HG03520 (cell line): ENCODE results near the gene LAS1L.
A peak's percentile ranks its signal among the peaks of the same experiment; 100 is the strongest.
"Not testable (repeated sequence)": the region's sequence is repeated elsewhere in the genome, so short reads cannot be mapped to it uniquely, and the experiment has no call there.

Experiments
- ATAC-seq: cut with Tn5 transposase; IDR thresholded peaks from one replicate; pipeline ENCODE4 v1.9.1; 2021; ENCODE audit warnings: mild to moderate bottlenecking, moderate library complexity; ENCODE audit not compliant: unreplicated experiment

The LAS1L gene

DNA sequence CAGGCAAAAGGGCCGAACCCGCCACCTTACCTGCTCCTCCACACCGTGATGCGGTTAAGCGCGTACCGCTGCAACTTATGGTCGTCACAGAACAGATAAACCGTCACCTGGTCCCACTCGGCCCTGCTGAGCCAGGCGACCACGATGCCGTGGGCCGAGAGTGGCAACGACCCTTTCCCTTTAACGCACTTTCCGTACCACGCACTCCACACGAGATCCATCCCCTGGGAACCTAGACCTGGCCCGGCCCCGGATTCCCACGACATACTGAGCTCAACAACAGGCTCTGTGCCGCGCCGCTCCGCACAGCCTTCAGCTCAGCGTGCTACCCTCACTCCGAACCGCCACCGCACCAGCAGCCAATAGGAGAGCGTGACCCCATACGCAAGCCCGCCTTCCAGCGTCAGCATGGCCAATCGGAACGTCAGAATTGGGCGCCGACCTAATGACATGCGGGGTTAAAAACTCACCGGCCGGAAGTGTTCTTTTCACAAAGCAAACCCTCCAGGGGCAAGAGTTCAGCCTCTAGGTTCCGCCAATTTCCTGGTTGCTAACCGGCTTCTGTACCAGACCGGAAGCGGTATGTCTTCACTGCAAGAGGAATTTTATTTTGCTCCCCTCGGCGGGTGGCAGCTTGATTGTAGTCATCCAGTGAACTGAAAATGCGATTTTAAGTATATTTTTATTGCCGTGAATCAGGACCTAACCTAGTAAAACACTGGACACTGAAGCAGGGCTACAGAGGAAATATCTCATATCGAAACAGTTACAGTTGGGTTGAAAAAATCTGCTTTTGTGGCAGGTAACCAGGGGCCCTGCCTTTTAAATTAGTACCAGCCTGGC lies at the start of gene LAS1L:
TSS of gene LAS1L (minus strand) at position 338 of the 843 bp plus-strand sequence. CDS start at position 266, 72 bp downstream.
- peak; percentile 99 for ATAC-seq

DNA sequence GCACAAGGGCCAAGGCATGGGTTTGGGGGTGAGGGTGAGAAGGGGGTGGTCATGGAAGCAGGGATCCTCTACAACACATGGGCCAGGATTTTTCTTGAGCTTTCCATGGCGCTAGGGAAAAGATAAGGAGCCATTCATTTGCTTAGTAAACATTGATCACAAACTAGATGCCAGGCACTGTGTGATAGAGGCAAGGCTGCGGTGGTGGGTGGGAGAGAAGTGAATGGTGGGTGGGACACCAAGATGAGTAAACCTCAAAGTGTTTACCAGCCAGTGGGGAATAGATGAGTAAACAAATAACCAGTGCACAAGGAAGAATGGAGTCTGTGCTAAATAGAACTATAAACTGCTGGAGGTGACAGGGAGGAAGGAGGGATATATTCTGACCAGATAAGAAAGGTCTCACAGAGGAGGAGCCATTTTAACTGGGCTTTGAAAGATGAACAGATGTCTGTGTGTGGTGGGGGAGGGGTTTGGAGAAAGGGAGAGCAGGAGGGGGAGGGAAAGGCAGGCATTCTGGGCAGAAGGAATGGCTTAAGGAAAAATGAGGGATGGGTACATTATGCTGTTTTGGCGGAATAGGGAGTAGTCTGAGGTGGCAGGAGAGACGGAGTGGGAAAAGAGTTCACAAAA lies 48.0 kb upstream of the LAS1L start:
- ATAC-seq: no peak

DNA sequence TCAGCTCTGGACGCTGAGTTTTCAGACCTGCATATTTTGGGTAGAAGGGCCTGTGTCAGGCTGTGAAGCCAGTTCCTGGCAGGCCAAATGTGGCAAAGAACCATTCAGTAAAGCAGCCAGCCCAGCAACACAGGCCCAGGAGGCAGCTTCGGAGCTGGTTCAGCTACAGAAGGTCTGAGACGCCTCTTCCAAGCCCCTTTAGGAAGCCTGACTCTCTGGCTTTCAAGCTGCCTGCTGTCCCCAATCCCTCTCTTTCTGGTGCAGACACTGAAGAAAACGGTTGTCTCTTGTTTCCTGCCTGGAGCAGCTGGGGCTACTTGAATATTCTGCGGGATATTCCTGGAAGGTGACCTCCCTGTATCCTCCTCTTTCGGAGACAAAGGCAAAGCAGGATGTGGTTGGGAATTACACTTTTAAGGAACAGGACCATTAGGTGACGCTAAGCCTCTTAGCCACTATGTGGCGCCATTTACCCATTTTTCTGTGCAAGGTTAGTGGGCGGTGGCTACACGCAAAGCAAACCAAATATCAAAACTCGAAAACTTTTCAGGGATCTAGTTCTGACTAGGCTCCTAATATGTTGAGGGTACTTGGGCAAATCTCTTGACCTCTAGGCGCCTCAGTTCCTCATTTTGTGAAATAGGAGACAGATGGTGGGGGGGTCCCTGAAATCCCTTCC lies 47.2 kb upstream of the LAS1L start:
- ATAC-seq: peak; percentile 81

DNA sequence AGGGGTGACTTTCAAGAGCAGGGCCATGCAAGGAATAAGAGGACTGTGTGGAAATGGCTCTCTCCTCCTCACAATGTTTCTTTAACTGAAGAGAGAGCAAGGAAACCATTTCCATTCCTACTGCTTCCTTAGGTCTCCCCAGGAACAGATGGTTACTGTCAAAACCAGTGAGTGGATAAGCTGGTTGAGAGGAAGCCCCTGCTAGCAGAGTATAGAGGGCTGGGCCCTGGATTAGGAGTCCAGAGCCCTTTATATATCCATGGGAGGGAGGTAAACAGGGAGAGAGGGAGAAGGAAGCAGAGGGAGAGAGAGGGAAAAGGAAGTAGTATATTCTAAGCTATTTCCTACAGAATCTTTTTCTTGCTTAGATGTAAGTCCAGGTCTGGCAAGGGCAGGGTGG lies 43.8 kb upstream of the LAS1L start:
- no peak for ATAC-seq

DNA sequence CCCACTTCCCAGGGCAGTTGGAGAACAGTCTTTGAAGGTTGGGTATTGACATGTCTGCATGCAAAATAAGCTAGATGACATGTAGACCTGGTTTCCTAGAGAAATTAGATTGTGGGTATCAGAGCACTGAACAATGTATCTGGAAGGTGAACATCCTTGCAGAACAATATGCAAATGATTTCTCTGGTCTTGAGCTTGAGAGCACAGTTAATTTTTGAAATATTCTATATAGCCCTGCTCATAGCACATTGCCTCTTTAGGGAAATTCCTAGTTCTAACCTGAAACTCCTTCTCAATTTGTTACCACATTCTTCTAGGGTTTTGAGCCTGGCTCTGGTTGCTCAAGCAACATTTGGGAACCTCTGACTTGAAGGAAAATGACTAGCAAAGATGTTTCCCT lies 41.6 kb upstream of the LAS1L start:
- ATAC-seq: no peak

- no peak for ATAC-seq
These were observed 40.4 kb upstream of the LAS1L start for GRCh38 chrX:65575022-65575421.

GRCh38 chrX:65574356-65574755 lies 39.8 kb upstream of the LAS1L start:
- ATAC-seq: no peak

GRCh38 chrX:65572971-65573370 lies 38.4 kb upstream of the LAS1L start:
- ATAC-seq: no peak

DNA sequence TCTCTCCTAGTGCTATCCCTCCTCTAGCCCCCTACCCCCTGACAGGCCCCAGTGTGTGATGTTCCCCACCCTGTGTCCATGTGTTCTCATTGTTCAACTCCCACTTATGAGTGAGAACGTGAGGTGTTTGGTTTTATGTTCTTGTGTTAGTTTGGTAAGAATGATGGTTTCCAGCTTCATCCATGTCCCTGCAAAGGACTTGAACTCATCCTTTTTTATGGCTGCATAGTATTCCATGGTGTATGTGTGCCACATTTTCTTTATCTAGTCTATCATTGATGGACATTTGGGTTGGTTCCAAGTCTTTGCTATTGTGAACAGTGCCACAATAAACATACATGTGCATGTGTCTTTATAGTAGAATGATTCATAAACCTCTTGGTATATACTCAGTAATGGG lies 28.3 kb upstream of the LAS1L start:
- ATAC-seq: not testable (repeated sequence)

DNA sequence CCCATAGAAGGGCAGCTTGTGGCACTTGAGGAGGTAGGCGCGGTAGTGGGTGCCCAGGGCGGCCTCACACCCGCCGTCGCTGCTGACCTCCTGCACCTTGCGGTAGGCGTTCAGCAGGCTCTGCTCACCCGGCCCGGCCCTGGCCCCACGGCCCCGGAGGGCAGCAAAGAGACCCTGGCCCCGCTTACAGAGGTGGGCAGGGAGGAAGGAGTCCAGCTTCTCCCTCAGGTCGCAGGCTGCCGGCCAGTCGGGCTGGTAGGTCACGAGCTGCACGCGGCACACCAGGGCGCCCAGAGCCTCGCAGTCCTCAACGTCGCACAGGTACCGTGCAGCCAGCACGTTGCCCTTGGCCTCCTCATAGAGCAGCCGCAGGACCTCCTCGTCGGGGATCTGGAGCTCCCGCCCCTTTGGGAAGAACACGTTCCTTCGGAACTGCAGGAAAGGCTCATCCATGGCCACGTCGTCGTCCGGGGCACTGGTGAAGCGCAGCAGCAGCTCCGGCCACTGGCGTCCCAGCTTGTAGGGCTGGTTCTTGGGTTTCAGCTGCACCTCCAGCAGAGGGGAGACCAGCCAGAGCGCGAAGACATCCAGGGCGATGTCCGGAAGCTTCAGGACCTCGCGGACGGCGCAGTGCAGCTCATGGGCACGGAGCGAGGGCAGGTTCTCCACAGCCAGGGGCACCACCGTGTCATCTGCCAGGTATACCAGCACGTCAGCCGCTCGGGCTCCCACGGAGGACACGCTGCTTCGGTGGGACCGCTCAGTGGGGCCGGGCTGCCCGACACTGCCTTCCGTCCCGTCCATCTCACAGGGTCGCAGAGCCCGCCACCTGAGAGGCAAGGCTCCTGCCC lies 17.1 kb upstream of the LAS1L start:
- no peak for ATAC-seq

- ATAC-seq: no peak
These were observed 16.5 kb upstream of the LAS1L start for GRCh38 chrX:65551086-65551485.

DNA sequence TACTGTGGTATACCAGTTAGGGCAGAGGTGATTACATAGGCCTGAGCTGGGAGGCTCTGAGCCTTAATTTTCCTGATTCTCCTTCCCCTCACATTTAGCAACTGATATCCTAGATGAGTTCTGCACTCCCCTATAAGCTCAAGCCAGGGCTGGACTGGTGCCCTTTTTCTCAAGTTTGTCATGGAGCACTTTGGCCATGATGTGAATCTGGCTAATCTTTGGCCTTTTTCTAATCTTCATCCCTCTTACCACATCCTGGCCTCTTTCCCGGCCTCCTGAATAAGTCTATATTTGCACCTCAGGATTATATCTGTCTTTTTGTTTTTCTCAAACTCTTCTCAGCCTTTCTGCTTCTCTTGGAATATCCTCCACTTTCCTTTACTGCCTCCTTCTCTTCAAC lies 10.9 kb upstream of the LAS1L start:
- no peak for ATAC-seq

DNA sequence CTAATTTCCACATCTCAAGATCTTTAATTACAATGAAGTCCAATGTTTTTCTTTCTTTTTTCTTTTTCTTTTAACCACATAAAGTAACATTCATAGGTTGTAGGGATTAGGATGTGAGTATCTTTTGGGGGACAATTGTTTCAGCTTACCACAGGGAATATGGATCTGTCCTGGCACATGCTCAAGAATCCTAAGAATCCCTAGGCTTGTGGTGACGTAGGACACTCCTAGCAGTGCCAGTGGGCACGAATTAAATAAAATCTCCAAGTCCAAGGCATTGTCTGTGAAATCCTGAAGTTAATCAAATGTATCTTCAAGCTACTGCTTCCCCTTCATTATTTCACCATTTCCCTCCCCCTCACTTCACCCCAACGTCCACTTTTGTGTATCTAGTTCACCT lies 2.6 kb upstream of the LAS1L start:
- ATAC-seq: no peak

DNA sequence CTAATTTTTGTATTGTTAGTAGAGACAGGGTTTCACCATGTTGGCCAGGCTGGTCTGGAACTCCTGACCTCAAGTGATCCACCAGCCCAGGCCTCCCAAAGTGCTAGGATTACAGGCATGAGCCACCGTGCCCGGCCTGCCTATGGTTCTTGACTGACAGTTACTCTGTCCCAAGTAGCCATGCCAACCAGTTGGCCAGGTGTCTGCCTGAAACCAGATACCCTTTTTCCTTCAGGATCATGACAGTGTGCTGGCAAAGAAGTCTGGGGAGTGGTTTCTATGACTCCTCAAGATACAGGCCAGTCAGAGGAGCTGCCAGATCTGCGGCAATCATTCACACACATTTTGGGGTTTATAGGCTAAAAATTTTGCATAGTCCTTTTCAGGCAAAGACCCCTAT lies 1.7 kb upstream of the LAS1L start:
- ATAC-seq: no peak

DNA sequence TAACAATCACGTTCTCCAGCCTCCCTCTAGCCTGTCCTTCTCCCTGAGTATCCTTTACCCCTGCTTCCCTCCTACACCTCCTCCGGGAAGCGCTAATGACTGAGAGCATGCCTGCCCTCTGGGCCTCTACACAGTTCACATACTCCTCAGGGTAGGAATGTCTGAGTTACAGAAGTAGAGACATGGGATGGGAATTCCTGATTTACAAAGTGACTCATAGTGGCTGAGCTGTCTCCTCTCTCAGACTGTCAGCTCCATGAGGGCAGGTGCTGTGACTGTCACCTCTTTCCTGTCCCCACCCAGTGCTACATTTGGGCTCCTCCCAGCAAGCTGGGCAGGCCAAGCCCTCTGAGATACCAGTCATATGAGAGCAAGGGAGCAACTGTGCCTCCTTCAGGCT lies 2.6 kb downstream of the LAS1L start:
- no peak for ATAC-seq

DNA sequence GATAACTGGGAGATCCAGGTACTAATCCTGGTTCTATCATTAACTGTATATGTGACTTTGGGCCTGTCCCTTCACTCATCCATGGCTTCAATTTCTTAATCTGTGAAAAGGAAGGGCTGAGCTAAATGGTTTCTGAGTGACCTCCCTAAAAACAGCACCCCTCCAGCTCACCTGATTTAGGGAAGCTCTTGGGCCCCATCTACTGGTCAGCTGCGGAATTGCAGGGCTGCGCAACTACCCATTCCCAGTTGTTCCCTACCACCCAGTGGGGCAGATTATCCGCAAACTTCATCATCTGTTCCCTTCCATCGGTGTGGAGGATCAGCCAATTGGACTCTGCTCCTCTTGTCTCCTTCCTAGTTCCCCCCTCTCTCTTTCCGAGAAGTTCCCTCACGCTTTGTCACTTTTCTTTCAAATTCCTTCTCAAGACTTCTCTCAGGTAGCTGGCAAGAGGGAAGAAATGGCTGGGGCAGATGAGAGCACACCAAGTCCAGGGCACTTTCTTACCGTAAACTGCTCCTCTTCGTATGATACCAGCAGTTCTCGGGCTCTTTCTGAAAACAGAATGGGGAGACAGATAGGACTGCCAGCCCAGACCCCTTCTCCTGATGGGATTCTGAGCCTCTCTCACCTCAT lies 5.8 kb downstream of the LAS1L start:
- ATAC-seq: peak; percentile 71

DNA sequence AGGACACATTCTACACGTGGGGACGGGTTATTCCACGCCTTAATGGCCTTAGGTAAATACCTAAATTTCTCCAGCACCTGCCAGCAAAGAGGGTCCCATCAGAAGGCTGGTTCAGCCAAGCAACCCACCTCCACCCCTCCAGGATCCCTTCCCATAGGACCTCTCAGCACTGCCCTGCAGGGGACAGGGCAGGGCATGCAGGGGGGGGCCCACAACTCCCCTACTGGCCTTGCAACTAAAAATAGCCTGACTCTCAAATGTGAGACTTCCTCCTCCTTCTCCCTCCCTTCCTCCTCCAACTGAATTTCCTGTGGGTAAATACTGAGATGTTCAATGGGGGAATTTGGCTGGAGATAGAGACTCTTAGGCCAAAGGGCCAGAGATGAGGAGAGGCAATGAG lies 6.3 kb downstream of the LAS1L start:
- no peak for ATAC-seq

- ATAC-seq: no peak
These were observed 10.4 kb downstream of the LAS1L start for GRCh38 chrX:65524139-65524538.

DNA sequence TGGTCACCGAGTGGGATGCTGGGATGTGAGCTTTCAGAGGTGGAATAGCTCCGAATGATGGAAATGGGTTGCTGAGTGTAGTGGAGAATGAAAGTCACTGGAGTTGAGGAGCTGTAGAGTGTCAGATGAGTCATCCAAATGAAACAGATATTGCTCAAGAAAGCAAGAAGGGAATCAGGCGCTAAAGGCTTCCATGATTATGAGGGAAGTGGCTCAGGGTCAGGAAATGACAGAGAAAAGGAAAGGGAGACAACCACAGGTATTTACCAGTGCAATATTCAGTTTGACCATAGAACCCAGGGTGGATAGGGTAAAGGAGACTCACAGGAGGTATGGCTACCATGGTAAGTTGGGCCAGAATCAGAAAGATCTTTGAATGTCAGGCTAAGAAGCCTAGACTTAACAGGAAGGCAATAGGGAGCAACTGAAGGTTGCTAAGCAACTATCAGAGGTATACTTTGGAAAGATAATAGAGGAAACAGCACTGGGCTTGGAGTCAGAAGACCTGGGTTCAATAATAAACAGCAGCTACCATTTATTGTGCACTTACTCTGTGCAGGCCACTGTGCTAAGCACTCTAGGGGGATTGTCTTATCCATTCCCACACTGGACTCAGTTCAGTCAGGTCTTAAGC lies 11.7 kb downstream of the LAS1L start:
- no peak for ATAC-seq

DNA sequence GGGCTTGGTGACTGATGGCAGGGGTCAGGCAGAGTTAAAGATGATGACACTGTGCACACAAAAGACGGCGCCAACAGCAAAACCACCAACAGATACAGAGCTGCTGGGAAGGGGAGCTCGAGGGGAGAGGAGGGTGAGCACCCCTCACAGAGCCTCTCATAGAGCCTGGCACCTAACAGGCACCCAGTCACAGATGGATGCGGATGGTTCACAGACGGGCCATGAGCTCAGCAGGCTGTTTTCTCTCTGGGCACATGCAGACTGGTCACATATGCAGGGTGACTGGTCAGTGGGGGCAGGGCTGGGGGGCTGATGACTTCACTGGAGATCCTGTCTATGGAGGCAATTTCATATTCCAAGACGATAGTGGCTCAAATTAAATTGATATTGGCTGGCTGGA lies 15.1 kb downstream of the LAS1L start:
- not testable (repeated sequence) for ATAC-seq
